HL-60 (cell line): ENCODE data around the gene CASQ2.

Experiments
- GABPA ChIP-seq: IDR thresholded peaks from 2 replicates; pipeline ENCODE4 v1.6.1; 2012; ENCODE audit warnings: low read depth
- POLR2AphosphoS5 ChIP-seq: IDR thresholded peaks from 2 replicates; pipeline ENCODE4 v1.6.1; 2012; ENCODE audit warnings: low read depth
- TF ChIP-seq, protein P1 (sequence below): IDR thresholded peaks from one replicate; pipeline ENCODE4 v1.5.1; 2011; ENCODE audit warnings: low read length, control low read depth, inconsistent platforms; ENCODE audit not compliant: insufficient read depth
- TF ChIP-seq, protein P2 (sequence below): IDR thresholded peaks from 2 replicates; pipeline ENCODE4 v1.6.1; 2012; ENCODE audit warnings: low read depth; ENCODE audit not compliant: insufficient replicate concordance

DNA sequence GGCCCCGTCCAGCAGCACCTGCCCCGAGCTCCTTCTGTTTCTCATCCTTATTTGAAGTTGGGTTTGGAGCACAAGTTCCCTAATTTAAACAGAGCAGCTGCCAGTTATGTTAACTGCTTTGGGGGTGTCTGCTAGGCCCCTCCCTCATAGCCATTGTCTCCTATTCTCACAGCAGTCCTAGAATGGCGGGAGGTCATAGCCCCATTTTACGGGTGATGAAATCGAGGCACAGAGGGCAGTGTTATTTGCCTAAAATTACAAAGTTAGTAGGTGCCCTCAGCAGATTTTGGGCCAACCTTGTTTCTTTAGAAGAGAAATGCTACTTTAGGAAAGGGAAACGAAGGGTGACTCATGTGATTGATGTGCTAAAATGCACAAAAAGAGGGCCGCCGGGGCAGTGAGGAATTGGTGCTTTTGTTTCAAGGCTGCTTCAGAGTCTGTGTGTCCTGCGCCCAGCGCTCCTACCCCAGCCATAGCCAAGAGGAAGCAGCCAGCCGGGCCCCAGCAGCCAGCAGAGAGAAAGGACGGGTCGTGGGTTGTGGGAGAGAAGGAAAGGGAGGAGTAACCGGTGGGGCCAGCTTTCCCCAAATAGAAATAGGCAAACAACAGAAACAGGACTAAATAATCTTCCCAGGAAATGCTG, 113.7 kb downstream of the CASQ2 start:
- TF ChIP-seq POLR2AphosphoS5 (no peak), GABPA (no peak)
- TF ChIP-seq, protein P1, sequence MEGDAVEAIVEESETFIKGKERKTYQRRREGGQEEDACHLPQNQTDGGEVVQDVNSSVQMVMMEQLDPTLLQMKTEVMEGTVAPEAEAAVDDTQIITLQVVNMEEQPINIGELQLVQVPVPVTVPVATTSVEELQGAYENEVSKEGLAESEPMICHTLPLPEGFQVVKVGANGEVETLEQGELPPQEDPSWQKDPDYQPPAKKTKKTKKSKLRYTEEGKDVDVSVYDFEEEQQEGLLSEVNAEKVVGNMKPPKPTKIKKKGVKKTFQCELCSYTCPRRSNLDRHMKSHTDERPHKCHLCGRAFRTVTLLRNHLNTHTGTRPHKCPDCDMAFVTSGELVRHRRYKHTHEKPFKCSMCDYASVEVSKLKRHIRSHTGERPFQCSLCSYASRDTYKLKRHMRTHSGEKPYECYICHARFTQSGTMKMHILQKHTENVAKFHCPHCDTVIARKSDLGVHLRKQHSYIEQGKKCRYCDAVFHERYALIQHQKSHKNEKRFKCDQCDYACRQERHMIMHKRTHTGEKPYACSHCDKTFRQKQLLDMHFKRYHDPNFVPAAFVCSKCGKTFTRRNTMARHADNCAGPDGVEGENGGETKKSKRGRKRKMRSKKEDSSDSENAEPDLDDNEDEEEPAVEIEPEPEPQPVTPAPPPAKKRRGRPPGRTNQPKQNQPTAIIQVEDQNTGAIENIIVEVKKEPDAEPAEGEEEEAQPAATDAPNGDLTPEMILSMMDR = no peak
- TF ChIP-seq, protein P2, sequence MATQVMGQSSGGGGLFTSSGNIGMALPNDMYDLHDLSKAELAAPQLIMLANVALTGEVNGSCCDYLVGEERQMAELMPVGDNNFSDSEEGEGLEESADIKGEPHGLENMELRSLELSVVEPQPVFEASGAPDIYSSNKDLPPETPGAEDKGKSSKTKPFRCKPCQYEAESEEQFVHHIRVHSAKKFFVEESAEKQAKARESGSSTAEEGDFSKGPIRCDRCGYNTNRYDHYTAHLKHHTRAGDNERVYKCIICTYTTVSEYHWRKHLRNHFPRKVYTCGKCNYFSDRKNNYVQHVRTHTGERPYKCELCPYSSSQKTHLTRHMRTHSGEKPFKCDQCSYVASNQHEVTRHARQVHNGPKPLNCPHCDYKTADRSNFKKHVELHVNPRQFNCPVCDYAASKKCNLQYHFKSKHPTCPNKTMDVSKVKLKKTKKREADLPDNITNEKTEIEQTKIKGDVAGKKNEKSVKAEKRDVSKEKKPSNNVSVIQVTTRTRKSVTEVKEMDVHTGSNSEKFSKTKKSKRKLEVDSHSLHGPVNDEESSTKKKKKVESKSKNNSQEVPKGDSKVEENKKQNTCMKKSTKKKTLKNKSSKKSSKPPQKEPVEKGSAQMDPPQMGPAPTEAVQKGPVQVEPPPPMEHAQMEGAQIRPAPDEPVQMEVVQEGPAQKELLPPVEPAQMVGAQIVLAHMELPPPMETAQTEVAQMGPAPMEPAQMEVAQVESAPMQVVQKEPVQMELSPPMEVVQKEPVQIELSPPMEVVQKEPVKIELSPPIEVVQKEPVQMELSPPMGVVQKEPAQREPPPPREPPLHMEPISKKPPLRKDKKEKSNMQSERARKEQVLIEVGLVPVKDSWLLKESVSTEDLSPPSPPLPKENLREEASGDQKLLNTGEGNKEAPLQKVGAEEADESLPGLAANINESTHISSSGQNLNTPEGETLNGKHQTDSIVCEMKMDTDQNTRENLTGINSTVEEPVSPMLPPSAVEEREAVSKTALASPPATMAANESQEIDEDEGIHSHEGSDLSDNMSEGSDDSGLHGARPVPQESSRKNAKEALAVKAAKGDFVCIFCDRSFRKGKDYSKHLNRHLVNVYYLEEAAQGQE = no peak
